KOPT-K1 (cell line): ENCODE results near the gene OSBPL9.
"Not testable (repeated sequence)": the region's sequence is repeated elsewhere in the genome, so short reads cannot be mapped to it uniquely, and the experiment has no call there.

Experiments used
- H3K27ac ChIP-seq: fragments of 200-600 bp; sonication (generic); 2 replicates; pipeline ENCODE4 v1.5.1; 2016; ENCODE audit warnings: antibody characterized with exemption, mild to moderate bottlenecking, low read depth, low read length; ENCODE audit not compliant: poor library complexity, severe bottlenecking
- H3K36me3 ChIP-seq: fragments of 200-600 bp; sonication (generic); 2 replicates; pipeline ENCODE4 v1.5.1; 2017; ENCODE audit warnings: antibody characterized with exemption, mild to moderate bottlenecking, low read length, moderate library complexity; ENCODE audit not compliant: insufficient read depth
- H3K9me3 ChIP-seq: fragments of 200-600 bp; sonication (generic); 2 replicates; pipeline ENCODE4 v1.5.1; 2017; ENCODE audit warnings: antibody characterized with exemption, low read length, mild to moderate bottlenecking; ENCODE audit not compliant: insufficient read depth, poor library complexity, severe bottlenecking

OSBPL9 gene

GRCh38 chr1:51639694-51640093, 22.8 kb downstream of the OSBPL9 start:
- no peaks in the 10 kb centered on the region for H3K36me3 ChIP-seq
- no peaks in the 10 kb centered on the region for H3K9me3 ChIP-seq
- H3K27ac ChIP-seq: no peak overlapping the region

- Histone ChIP-seq H3K27ac (no peak overlapping the region), H3K9me3 (no peaks in the 10 kb centered on the region), H3K36me3 (no peaks in the 10 kb centered on the region)
These were observed 24.2 kb downstream of the OSBPL9 start for GRCh38 chr1:51641096-51641495.

DNA sequence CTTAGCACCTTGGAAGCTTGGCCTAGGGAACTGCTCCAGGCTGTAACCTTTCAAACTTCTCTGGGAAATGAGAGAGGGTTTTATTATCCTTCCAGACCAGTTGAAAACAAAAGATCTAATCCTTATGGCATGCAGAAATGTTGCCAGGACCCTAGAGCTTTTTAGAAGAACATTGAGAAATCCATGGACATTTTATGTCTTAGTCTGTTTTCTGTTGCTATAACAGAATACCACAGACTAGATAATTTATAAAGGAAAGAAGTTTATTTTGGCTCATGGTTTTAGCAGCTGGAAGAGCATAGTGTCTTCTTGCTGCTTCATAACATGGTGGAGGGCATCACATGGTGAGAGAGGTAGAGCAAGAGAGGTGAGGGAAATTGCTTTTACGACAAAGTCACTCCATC, 25.8 kb downstream of the OSBPL9 start:
- Histone ChIP-seq H3K27ac (no peak overlapping the region), H3K36me3 (no peaks in the 10 kb centered on the region), H3K9me3 (no peaks in the 10 kb centered on the region)

- no peaks in the 10 kb centered on the region for H3K36me3 ChIP-seq
- H3K27ac ChIP-seq: no peak overlapping the region
- H3K9me3 ChIP-seq: no peaks in the 10 kb centered on the region
These were observed 26.5 kb downstream of the OSBPL9 start for GRCh38 chr1:51643362-51643761.

GRCh38 chr1:51644020-51644419, 27.1 kb downstream of the OSBPL9 start:
- Histone ChIP-seq H3K36me3 (no peaks in the 10 kb centered on the region), H3K9me3 (no peaks in the 10 kb centered on the region), H3K27ac (no peak overlapping the region)

GRCh38 chr1:51644533-51645197, 27.8 kb downstream of the OSBPL9 start:
- H3K36me3 ChIP-seq: no peaks in the 10 kb centered on the region
- H3K9me3 ChIP-seq: no peaks in the 10 kb centered on the region
- H3K27ac ChIP-seq: no peak overlapping the region

GRCh38 chr1:51646592-51646991, 29.7 kb downstream of the OSBPL9 start:
- not testable (repeated sequence) for H3K36me3 ChIP-seq, H3K9me3 ChIP-seq, H3K27ac ChIP-seq

GRCh38 chr1:51648180-51649109, 31.6 kb downstream of the OSBPL9 start:
- H3K27ac ChIP-seq: no peak overlapping the region
- no peaks in the 10 kb centered on the region for H3K9me3 ChIP-seq
- no peaks in the 10 kb centered on the region for H3K36me3 ChIP-seq

- Histone ChIP-seq H3K36me3 (no peaks in the 10 kb centered on the region), H3K9me3 (no peaks in the 10 kb centered on the region), H3K27ac (no peak overlapping the region)
These were observed 32.8 kb downstream of the OSBPL9 start for GRCh38 chr1:51649593-51650091.

DNA sequence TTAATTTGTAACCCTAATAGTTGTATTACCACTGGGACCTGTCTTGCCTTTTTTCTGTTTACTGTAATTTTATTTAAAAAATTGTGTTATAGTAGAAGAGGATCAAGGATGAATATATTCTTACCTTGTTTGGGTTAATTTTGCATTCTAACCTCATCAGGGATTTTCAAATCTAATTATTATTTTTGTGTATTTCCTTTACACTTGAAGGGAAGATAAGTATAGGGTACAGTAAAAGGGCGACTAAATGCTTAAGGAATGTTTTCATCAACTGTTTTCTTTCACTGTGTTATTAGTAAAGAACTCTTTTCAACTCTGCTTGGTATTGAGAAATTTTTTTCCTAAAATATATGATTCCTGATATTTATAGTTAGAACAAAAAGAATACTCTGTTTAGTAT, 33.3 kb downstream of the OSBPL9 start:
- H3K36me3 ChIP-seq: no peaks in the 10 kb centered on the region
- no peaks in the 10 kb centered on the region for H3K9me3 ChIP-seq
- H3K27ac ChIP-seq: no peak overlapping the region

DNA sequence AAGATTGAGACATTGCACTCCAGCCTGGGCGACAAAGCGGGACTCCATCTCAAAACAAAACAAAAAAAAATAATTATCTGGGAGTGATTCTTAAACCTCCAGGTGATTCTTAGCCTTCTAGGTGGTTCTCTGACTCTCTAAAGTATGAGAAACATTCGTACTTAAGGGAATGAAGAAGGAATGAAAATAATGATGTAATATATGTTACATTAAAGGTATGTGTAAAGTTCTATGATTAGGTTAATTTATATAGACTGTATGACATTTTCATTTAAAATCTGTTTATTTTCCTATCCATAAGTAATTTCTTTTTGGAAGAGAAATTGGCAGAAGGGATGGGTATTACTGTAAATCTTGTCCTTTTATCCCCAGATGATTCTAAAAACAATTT, 34.7 kb downstream of the OSBPL9 start:
- H3K36me3 ChIP-seq: no peaks in the 10 kb centered on the region
- H3K27ac ChIP-seq: no peak overlapping the region
- no peaks in the 10 kb centered on the region for H3K9me3 ChIP-seq

DNA sequence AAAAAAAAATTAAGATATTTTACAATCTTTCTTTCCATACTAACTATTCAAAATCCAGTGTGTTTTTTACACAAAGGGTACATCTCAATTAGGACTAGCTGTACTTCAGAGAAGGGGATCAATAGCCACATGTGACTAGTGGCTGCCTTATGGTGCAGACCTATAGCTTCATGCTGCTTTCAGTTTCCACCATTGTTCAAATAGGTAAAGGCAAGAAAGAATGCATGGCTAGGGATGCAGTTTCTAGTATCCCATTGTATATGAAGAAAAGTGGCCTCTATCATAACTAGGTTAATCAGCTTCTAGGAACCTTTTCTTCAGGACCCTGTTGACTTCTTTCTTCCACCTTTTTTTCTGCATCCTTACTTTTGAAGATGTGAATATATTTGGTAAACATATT, 35.7 kb downstream of the OSBPL9 start:
- no peak overlapping the region for H3K27ac ChIP-seq
- H3K36me3 ChIP-seq: no peaks in the 10 kb centered on the region
- H3K9me3 ChIP-seq: no peaks in the 10 kb centered on the region

- H3K27ac ChIP-seq: no peak overlapping the region
- H3K9me3 ChIP-seq: no peaks in the 10 kb centered on the region
- no peaks in the 10 kb centered on the region for H3K36me3 ChIP-seq
These were observed 36.2 kb downstream of the OSBPL9 start for GRCh38 chr1:51653127-51653526.

- Histone ChIP-seq H3K27ac (no peak overlapping the region), H3K9me3 (no peaks in the 10 kb centered on the region), H3K36me3 (no peaks in the 10 kb centered on the region)
These were observed 37.1 kb downstream of the OSBPL9 start for GRCh38 chr1:51654000-51654399.

- no peak overlapping the region for H3K27ac ChIP-seq
- no peaks in the 10 kb centered on the region for H3K9me3 ChIP-seq
- no peaks in the 10 kb centered on the region for H3K36me3 ChIP-seq
These were observed 39.5 kb downstream of the OSBPL9 start for GRCh38 chr1:51656374-51656773.
